DMS 273 (cell line): ENCODE results near the gene CENATAC.
"Not testable (repeated sequence)": the region's sequence is repeated elsewhere in the genome, so short reads cannot be mapped to it uniquely, and the experiment has no call there.

Experiments
- DNase-seq: peaks from one replicate; lab custom pipeline; 2025; ENCODE audit not compliant: unreplicated experiment; lab: John Stamatoyannopoulos, UW

Gene CENATAC

GRCh38 chr11:118991486-118992038 is 6.4 kb upstream of the CENATAC start:
- DNase-seq: not testable (repeated sequence)

DNA sequence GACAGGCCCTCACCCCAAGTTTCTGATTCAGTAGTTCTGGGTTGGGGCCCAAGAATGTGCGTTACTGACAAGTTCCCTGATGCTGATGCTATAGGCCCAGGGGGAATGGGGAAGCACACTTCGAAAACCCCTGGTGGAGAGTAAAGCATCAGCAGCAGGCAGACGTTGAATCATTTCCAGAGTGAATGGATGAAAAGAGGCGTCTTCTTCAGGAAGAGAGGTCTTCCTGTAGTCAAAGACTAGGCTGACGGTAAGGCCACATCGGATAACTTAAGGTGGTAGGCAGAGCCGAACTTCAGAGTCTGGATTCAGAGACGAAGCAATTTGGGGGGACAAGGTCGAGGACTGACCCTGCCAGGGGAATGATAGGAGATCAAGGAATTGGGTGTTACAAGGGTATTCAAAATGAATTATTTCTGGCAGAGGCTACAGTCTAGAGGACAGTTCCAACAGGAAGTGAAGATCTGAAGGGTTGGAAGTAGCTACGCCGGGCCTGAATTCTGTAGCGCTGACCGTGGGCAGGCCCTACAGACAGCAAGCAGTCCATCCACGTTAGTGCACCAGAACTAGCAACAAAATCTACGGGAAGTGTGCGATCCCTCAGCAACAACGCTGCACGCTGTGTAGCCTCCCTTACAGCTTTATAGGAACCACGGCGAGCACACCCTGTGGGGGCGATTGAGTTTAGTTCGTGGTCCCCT is 862 bp upstream of the CENATAC start:
- peak; percentile 41 for DNase-seq

- peak; percentile 37 for DNase-seq
Observed at GRCh38 chr11:118998388-118998717, 415 bp downstream of the CENATAC start.

DNA sequence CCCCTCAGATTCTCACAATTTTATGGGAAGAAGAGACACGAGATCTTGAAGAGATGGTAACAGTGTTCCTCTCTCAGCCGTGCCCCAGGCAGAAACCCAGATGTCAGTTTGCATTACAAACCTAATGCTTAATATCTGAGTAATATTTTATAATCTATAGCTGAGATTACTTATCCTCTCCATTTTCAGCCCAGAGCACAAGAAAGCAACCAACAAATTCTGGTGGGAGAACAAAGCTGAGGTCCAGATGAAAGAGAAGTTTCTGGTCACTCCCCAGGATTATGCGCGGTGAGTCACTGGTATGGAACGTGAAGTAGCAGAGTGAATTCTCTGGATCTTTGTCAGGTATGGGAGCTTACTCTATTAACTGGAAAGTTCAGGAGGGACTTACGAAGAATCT is 884 bp downstream of the CENATAC start:
- no peak for DNase-seq

DNA sequence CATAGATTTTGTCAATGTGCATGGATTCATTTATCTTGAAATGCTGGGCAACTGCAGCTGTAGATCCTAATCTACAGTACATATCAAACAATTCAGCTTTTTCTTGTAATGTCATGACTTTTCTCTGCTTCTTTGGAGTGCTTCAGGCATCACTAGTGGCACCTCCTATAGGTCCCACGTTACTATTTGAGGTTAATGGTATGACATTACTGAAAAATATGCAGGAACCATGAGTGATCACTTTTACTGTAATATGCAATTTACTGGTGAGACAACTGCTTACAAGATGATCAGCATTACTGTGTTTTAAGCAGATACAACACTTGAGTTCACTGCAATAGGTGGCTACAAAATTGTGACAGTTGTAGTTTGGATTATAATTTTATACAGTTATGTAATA is 3.0 kb downstream of the CENATAC start:
- DNase-seq: no peak

DNA sequence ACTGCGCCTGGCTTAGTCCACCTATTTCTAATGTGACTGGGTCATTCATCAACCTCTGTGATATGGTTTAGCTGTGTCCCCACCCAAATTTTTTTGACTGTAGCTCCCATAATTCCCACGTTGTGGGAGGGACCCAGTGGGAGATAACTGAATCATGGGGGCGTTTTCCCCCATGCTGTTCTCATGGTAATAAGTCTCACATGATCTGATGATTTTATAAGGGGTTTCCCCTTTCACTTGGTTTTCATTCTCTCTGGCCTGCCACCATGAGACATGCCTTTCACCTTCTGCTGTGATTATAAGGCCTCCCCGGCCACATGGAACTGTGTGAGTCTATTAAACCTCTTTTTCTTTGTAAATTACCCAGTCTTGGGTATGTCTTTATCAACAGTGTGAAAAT is 8.7 kb downstream of the CENATAC start:
- DNase-seq: no peak

DNA sequence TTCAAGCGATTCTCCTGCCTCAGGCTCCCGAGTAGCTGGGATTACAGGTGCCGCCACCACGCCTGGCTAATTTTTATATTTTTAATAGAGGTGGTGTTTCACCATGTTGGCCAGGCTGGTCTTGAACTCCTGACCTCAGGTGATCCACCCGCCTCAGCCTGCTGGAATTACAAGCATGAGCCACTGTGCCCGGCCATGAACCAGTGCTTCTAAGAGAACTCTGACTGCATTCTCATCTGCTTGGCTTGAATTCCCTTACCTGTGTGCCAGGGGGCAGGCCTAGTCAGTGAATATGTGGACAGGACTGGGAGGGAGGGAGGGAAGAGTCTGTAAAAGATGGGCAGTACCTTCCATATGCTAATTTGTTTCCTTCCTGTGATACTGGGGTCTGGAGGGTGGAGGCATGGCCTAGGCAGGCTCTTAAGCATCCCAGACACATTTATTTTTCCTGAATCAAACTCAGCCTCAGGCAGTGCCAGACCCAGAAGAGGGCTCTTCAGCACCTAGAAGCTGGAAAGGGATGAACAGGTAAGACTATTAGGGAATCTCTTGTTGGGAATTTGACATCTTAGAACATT is 13.6 kb downstream of the CENATAC start:
- DNase-seq: no peak

GRCh38 chr11:119012629-119013170 is 14.8 kb downstream of the CENATAC start:
- no peak for DNase-seq

GRCh38 chr11:119014209-119014924 is 16.4 kb downstream of the CENATAC start:
- DNase-seq: peak; percentile 15

DNA sequence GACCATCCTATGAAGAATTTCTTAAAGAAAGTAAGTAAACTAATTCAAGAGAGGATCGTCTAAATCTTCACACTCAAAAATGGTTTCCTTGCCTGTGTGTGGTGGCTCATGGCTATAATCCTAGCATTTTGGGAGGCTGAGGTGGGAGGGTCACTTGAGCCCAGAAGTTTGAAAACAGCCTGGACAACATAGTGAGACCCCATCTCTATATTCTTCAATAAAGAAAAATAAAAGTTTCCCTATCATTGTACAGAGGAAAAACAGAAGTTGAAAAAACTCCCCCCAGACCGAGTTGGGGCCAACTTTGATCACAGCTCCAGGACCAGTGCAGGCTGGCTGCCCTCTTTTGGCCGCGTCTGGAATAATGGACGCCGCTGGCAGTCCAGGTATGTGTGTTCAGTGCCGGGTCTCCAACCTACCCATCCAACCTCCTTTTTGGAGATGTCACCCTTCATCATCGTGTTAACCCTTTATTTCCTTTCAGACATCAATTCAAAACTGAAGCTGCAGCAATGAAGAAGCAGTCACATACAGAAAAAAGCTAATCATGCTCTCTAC is 17.2 kb downstream of the CENATAC start:
- DNase-seq: peak; percentile 12

DNA sequence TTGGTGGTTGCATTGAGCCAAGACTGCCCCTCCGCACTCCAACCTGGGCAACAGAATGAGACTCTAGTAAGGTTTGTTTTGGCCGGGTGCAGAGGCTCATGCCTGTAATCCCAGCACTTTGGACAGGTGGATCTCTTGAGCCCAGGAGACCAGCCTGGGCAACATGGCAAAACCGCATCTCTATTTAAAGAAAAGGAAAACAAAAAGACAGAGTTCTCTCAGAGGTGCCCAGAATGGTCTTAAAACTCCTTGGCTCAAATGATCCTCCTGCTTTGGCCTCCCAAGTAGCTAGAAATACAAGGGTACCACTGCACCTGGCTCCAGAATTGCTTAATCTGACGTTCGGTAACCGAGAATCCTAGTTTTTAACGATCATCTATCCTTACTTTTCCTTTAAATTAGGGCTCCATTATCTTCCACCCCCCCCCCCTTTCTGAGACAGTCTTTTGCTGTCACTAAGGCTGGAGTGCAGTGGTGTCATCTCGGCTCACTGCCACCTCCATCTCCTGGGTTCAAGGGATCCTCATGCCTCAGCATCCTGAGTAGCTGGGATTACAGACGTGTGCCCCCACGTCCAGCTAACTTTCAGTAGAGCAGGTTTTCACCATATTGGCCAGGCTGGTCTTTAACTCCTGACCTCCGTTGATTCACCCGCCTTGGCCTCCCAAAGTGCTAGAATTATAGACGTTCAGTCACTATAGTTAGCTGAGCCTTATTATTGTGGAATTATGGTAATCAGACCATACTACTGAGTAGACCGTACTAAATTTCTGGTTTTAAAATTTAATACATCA is 18.5 kb downstream of the CENATAC start:
- no peak for DNase-seq

DNA sequence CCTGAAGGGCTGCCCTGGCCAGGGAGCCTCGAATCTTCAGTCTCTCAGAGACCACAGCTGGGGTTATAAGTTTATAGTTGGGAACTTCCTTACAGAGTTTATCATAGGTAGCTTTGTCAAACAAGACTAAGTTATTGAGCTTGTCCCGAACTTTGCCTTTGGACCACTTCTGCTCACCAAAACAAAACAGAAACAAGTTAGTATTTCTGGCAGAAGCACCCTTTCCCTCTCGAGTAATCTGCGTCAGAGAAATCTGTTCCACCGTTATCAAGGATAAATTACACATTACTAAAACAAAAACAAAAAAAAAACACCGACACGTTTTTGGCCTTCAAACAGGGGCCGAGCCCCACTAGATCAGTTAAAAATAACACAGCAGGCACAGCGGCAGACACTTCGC is 19.4 kb downstream of the CENATAC start:
- DNase-seq: not testable (repeated sequence)

- DNase-seq: peak; percentile 96
Observed at GRCh38 chr11:119018074-119018938, 20.4 kb downstream of the CENATAC start, which contains the start of the genes RPS25 and TRAPPC4. Gene RPS25 (minus strand): TSS chr11:119018343. CDS start chr11:119018284, 59 bp downstream. Gene TRAPPC4 (plus strand): TSS chr11:119018766. CDS start chr11:119018796, 30 bp downstream.

DNA sequence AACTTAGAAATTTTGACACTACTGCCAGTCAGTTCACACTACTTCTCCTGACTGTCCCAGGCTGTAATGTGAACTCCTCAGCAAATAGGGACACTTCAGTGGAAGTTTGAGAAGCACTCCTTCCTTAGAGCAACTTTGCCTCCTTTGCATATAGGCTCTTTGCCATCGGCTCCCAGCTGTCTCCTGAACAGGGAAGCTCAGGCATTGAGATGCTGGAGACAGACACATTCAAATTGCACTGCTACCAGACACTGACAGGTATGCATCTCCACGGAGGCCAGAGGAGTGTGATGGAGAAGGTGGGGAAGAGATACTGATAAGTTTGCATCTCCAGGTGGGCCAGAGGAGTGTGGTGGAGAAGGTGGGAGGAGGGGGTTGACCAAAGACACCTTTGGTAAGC is 22.1 kb downstream of the CENATAC start:
- DNase-seq: peak; percentile 46

- no peak for DNase-seq
Observed at GRCh38 chr11:119021631-119022030, 23.7 kb downstream of the CENATAC start.

DNA sequence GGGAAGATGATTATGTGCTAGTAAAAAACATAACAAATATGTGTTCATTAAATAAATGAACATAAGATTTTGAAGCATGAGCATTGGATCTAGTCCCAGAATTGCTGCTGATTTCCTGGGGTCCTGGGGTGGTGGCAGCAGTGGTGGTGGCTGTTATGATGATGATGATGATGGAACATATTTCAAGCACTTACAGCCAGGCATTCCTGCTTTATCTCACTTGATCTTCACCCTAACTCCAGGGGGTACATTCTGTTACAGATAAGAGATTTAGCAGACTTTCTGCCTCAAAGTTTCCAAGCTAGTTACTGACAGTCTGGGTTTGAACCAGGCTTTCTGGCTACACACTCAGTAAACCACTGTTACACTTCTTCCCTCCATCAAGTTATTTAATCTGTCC is 25.8 kb downstream of the CENATAC start:
- DNase-seq: no peak

DNA sequence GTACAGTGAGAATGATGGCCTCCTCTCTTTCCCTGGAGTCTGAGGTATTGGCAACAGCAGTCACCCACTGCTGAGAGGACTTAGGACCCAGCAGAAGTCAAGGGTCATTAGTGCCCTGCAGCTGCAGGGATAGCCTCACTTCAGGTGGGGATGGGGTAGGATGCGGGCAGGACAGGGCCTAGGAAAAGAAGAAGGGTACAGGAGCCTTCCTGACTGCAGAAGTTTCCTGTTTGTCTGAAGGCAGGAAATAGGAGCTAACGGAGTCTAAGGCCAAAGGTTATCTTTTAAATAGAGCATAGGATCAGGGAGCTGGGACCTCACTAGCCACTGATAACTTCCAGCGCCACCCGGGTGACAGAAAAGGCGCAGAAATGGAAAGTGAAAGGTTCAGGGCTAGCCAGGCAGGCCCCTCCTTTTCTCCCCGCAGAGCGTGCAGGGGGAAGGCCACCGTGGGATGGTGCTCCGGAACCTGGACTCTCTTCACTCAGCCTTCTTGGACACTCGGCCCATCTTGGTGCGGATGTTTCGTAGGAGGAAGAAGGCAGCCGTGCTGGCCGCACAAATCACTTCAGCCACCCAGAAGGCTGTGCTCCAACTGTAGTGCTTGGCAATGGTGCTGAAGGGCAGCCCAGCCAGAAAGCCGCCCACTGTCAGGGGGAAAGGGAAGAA is 26.6 kb downstream of the CENATAC start:
- no peak for DNase-seq

GRCh38 chr11:119025099-119025473 is 27.1 kb downstream of the CENATAC start:
- no peak for DNase-seq

DNA sequence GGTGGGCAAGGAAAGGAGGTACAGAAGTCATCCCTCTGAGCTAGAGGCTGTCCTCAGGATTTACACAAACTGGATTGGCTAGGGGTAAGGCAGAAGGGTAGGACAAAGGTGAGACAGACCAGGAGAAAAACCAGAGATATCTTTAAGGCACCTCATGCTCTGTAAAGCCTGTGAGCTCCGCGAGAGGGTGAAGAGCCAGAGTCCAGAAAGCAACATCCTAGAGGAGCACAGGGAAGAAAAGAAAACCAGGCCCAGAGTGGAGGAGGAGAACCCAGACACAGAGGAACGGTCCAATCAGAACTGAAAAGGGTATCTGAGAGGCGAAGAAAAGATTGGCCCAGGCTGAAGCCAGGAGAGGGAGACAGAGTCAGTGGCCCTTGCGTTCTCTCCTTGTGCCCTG is 27.6 kb downstream of the CENATAC start:
- DNase-seq: no peak
